Right forelimb (tissue), 1 donor: Measurements from ENCODE around the gene PRKCB.

ENCODE experiments used
- DNase-seq: peaks from one replicate; pipeline ENCODE4 v3.0.0-alpha.2; 2018

PRKCB gene

GRCh38 chr16:23945243-23945642 lies 109.5 kb downstream of the PRKCB start:
- DNase-seq = no peak

GRCh38 chr16:23947838-23948237 lies 112.1 kb downstream of the PRKCB start:
- DNase-seq = no peak

- DNase-seq = no peak
These were observed 113.2 kb downstream of the PRKCB start for GRCh38 chr16:23948949-23949411.

GRCh38 chr16:23949630-23950290 lies 114.0 kb downstream of the PRKCB start:
- DNase-seq = no peak

- no peak for DNase-seq
These were observed 114.6 kb downstream of the PRKCB start for GRCh38 chr16:23950291-23950894.

GRCh38 chr16:23950898-23951297 lies 115.1 kb downstream of the PRKCB start:
- DNase-seq = no peak

GRCh38 chr16:23952128-23952970 lies 116.6 kb downstream of the PRKCB start:
- no peak for DNase-seq

- no peak for DNase-seq
These were observed 117.2 kb downstream of the PRKCB start for GRCh38 chr16:23952971-23953300.

- DNase-seq = no peak
These were observed 117.7 kb downstream of the PRKCB start for GRCh38 chr16:23953476-23953875.

GRCh38 chr16:23955088-23955487 lies 119.3 kb downstream of the PRKCB start:
- no peak for DNase-seq

- DNase-seq = no peak
These were observed 121.5 kb downstream of the PRKCB start for GRCh38 chr16:23957287-23957686.

- DNase-seq = no peak
These were observed 123.4 kb downstream of the PRKCB start for GRCh38 chr16:23959072-23959751.

GRCh38 chr16:23959752-23960072 lies 123.9 kb downstream of the PRKCB start:
- no peak for DNase-seq

GRCh38 chr16:23960081-23960885 lies 124.5 kb downstream of the PRKCB start:
- no peak for DNase-seq

- DNase-seq = no peak
These were observed 126.2 kb downstream of the PRKCB start for GRCh38 chr16:23962001-23962400.

GRCh38 chr16:23964136-23964535 lies 128.4 kb downstream of the PRKCB start:
- no peak for DNase-seq

GRCh38 chr16:23965137-23965733 lies 129.5 kb downstream of the PRKCB start:
- DNase-seq = no peak

- no peak for DNase-seq
These were observed 131.0 kb downstream of the PRKCB start for GRCh38 chr16:23966597-23967394.

- DNase-seq = no peak
These were observed 132.0 kb downstream of the PRKCB start for GRCh38 chr16:23967775-23968174.

GRCh38 chr16:23968176-23968575 lies 132.4 kb downstream of the PRKCB start:
- no peak for DNase-seq
